Measurements from ENCODE around the gene CLNK.

Gene CLNK

DNA sequence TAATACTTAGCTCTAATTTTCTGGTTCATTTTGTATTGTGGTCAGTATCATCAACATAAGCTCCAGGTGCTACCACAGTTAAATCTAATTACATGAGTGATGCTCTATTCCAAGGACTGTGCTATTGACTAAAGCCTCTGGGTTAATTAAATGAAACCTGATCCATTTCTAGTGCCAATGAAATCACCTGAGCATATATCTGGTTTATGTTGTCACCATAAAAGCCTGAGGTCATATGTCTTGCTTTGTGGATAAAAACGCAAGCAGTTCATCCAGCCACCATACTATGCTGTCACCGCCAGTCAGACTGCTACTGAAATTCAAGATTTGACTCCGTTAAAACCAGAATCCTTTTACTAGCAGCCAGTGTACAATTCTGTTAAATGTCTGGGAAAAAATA is 163.1 kb downstream of the CLNK start:
- DNase-seq (ENCODE audit: low spot score) = no peak

DNA sequence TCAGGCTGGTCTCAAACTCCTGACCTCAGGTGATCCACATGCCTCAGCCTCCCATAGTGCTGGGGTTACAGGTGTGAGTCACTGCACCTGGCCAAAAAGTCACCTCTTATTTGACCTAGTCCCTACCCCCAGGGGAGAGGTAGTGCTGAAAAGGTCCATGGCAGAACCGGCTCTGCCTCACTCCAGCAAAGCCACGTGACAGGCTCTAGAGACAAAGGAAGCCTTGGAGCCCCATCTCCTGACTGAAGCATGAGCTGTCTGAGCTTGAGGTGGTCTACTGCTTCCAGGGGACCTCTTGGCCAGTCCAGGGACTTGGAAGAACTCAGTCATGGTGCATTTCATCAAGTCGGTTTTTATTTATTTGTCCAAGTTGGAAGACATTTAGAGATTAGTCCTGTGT is 174.8 kb downstream of the CLNK start:
- DNase-seq (ENCODE audit: low spot score) = no peak

- DNase-seq (ENCODE audit: low spot score) = no peak
Observed at GRCh38 chr4:10506077-10506476, 178.5 kb downstream of the CLNK start.

- DNase-seq (ENCODE audit: low spot score) = no peak
Observed at GRCh38 chr4:10504570-10505179, 179.9 kb downstream of the CLNK start.

- no peak for DNase-seq (ENCODE audit: low spot score)
Observed at GRCh38 chr4:10502717-10503116, 181.9 kb downstream of the CLNK start.

DNA sequence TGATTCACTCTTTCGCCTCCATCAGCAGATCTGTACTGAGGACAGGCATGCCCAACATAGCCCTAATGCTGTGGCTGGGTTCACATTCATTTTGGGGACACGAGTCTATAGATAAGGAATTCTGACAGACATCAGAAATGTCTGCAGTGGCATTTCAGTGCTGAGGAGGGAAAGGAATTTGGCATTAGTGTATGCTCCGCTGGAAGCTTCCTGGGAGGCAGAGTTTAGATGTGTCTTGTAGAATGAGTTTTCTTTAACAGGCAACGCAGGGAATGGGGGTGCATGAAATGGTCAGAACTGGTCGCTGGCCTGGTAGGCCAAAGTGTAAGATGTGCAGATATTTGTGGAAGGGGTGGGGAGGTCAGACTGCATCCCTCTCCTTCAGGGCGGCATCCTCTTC is 183.8 kb downstream of the CLNK start:
- no peak for DNase-seq (ENCODE audit: low spot score)

DNA sequence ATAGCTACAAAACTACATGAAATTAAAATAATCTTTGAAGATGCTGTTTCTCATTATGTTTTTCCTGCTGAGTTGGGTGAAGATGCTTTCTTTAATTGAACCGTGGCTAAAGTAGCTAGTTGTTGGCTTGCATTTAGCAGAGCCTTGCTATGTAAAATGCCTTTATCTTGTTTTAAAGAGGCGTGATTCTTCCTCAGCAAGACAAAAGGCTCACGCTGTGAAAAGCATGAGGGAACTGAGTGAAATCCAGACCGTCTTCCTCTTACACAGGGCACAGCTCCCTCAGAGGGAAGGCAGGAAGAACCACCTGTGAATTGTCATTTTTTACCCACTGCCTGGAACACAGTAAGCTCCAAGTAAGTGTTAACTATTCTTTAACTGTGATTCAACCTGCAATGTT is 188.4 kb downstream of the CLNK start:
- DNase-seq (ENCODE audit: low spot score) = no peak

DNA sequence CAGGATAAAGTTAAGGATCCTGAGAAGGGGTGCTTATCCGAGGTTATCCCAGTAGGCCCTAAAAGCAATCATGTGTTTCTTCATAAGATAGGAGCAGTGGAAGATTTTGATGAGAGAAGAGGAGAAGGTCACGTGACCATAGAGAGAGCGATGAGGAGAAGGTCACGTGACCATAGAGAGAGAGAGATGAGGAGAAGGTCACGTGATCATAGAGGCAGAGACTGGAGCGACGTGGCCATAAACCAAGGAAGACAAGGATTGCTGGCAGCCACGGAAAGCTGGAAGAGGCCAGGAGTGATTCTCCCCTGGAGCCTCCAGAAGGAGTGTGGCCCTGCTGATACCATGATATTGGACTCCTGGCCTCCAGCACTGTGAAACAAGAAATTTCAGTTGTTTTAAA is 188.9 kb downstream of the CLNK start:
- DNase-seq (ENCODE audit: low spot score) = no peak

DNA sequence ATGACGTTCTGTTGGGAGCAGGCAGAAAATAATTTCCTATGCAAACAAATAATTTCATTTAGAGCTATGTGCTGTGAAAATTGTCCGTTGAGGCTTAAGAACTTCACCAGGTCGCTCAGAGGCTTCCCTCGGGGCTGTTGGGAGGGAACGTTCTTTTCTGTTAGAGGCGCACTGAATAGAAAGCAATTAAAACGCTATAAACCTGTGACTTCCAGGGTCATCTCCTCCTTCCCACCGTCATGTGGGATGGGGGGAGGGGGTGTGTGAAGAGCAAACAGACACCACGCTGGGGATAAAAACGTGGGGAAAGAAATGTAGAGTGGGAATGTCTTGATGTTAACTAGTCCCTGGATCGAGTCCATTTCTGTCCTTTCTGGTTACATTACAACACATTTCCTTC is 192.1 kb downstream of the CLNK start:
- no peak for DNase-seq (ENCODE audit: low spot score)

DNA sequence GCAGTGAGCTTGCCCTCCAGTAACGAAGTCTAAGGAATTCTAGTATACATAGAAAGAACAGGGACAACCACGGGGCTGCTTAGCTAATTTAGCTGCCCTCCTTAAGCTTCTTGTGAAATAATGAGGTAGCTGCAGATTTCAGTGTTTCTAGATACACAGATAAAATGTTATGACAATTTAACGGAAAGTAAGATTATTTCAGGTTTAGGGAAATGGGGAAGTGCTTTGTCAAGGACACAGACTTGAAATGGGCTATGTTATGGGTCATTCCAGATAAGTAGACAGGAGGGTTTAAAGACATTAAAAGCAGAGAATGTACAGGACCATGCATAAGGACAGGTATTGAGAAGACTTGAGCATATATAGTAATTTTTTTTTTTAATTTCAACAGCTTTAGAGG is 193.2 kb downstream of the CLNK start:
- DNase-seq (ENCODE audit: low spot score) = no peak

DNA sequence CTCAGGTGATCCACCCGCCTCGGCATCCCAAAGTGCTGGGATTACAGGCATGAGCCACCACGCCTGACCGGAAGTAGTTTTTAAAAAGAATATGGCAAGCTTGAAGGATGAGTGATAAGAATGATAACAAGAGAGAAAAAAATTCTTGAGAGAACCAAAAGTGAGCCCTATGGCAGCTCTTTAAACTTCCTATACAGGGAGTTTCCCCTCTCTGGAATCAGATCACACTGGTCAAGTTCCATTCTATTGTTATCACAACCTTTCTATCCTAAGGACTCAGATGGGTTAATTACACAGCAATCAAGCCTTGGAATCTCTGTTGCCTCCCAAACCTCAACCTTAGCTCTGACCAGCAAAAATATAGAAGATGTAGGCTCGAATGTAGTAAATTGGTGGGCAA is 193.6 kb downstream of the CLNK start:
- no peak for DNase-seq (ENCODE audit: low spot score)

- DNase-seq (ENCODE audit: low spot score) = no peak
Observed at GRCh38 chr4:10482913-10483312, 201.7 kb downstream of the CLNK start.

DNA sequence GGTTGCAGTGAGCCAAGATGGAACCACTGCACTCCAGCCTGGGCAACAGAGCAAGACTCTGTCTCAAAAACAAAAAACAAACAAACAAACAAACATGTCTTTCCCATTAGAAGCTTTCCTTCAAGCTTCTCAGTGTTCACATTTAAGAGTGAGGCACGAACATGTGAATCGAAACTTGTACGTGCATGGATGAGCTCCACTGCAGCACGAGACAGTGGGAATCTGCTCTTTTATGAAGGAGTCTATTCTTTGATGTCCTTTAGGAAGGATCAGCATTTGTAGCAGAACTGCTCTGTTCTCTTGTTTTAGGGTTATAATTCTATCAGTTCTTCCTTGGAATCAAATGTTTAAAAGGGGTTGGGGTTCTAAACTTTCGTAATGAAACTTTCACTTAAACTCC is 204.0 kb downstream of the CLNK start:
- DNase-seq (ENCODE audit: low spot score) = no peak

GRCh38 chr4:10478621-10479020 is 205.9 kb downstream of the CLNK start:
- DNase-seq (ENCODE audit: low spot score) = no peak

DNA sequence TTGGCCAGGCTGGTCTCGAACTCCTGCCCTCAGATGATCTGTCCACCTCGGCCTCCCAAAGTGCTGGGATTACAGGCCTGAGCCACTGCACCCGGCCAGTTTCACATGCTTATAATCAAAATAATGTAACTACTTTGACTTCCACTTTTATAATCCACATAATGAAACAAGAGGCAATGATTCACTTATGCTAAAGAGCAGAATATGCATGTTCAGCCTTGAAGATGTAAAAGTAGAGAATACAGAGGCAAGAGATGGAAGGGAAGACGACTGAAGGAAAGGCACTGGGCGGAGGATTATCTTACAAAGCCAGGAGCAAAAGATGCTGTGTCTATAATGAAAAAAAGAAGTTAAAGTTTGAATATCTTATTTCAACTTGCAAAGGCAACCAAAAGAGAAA is 214.1 kb downstream of the CLNK start:
- DNase-seq (ENCODE audit: low spot score) = no peak

DNA sequence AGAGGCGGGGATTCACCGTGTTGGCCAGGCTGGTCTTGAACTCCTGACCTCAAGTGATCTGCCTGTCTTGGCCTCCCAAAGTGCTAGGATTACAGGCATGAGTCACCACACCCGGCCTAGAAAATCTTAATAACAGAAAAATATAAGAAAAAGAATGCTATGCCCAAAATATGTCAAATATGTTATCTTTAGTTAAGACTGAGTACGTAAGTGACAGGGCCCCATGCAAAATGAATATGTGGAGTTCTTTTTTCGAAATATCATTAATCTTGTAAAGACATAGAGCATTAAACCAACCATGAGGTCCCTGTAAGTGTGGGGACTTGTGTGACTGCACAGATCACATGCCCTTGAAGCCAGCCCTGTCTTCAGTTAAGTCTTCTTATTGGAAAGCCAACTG is 218.4 kb downstream of the CLNK start:
- DNase-seq (ENCODE audit: low spot score) = no peak

DNA sequence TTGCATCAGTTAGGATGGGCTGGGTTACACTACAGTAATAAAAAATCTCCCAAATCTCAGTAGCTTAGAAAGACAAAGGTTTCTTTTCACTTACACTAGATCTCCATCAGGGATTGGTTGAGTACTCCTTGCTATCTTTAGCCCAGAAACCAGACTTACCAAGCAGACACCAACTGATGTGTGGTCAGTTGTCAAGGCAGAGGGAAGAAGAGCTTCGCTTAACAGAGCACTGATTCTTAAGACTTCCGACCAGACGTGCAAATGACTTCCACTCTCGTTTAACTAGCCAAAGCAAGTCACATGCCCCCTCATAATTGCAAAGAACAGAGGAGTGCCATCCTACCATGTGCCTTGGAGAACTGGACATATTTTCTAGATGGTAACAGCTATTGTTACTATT is 221.7 kb downstream of the CLNK start:
- DNase-seq (ENCODE audit: low spot score) = no peak

GRCh38 chr4:10461850-10462400 is 222.6 kb downstream of the CLNK start:
- no peak for DNase-seq (ENCODE audit: low spot score)

DNA sequence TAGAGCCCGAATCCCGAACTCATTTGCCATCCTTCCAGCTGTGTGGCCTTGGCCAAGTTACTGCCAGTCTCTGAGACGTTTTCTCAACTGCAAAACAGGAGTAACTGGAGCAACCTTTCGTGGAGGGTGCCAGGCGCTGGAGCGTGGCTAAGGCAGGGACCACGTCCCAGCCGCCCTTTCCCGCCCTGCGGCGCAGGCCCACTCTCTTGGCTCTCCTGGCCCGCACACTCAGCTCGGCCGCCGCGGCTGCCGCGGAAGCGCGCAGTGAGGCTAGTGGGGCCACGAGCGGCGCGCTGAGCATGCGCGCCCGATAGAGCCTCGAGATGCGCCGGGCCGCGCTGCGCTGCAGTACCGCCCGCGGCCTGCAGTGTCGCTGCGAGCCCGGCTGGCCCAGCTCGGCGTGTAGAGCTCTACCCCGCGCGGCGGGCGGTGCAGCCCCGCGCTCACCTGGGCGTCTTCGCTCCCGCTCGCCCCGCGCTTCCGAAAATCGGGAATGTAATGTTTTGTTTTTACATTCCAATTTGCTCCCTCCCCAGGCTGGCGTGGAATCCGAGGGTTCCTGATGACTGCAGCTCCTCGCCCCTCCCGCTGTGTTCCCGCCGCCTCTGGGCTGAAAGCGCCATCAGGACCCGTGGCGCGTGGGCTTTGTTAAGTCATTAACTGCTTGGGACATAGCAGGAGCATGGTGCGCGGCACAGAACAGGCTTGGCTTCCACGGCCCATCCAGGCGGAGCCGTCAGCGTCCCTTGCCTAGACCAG is 223.3 kb downstream of the CLNK start:
- peak; percentile 16 for DNase-seq (ENCODE audit: low spot score)

DNA sequence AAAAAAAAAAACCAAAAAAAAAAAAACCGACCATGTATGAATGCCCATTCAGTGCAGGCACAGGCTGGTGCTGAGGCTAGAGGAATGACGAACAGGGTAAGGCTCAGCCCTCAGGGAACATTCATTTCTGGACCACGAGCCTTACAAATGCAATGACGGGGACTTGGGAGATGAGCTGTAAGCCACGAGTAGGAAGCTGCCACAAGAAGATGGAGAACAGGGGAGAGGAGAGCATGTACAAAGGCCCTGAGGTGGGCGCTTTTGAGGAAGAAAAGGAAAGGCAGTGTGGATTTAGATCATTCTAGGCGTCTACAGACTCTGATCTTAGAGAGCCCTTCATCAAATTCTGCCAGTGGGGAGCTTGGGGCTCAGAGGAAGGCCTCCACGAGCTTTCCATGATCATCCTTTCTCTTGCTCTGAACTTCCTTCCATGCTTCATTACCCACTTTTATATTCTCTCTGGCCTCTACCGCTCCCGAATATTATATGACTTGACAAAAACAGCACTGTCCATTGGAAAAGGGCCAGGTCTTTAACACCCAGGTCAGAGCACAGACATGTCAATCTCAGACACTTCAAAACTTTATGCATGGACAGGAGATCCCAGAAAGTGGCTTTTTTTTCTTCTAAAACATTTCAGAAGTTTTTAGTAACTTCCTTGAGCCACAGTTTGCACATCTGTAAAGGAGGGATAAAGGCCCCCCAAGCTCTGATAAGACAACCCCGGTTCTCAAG is 224.1 kb downstream of the CLNK start:
- no peak for DNase-seq (ENCODE audit: low spot score)

- DNase-seq (ENCODE audit: low spot score) = no peak
Observed at GRCh38 chr4:10459305-10459704, 225.3 kb downstream of the CLNK start.

- DNase-seq (ENCODE audit: low spot score) = no peak
Observed at GRCh38 chr4:10458177-10458576, 226.4 kb downstream of the CLNK start.

DNA sequence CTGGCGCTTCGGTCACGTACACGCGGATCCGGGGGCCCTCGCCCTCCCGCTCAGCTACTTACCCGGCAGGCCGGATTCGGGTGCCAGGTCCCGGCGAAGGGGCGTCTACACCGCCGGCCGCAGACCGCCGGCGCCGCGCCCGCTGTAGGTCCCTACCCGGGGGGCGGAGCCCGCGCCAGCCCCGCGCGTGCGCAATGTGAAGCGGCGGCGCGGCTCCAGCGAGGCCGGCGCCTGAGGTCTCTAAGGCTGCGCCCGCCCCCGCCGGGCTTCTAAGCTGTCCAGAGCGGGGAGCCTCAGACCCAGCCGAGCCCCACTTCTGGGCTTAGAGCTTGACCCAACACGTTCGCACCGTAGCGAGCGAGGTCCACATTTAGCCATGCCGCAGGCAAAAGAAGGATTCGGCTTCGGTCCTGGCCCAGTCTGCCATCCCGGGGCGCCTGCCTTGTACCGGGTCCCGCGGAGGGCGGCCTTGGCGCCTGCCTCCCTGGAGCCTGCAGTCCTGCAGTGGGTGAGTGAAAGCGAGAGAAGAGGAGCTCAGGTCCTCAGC is 227.2 kb downstream of the CLNK start, which contains the start of gene ZNF518B:
TSS of gene ZNF518B (minus strand) at position 172 of the 547 bp plus-strand sequence. CDS start 11,098 bp downstream, outside the sequence.
- DNase-seq (ENCODE audit: low spot score) = peak; percentile 22

All from globus pallidus (tissue), 1 donor.